Small intestine (tissue), 7 donors: ENCODE data around the gene ADAMTS3. TPM values are rescaled to one million over a fixed set of nuclear protein-coding genes. Genes with fewer than 3 reads are reported as not detected.

Source experiments
- DNase-seq, 2 donors: peaks; one replicate each; pipeline versions ENCODE4 v3.0.0 to v3.0.0-alpha.2; 2013
- FAIRE-seq: peaks from 2 replicates; lab custom pipeline; 2012; peaks lifted over from hg19 to GRCh38; lab: Jason Lieb, UNC
- H3K27ac ChIP-seq, 3 donors: one replicate each; pipeline ENCODE4 v1.5.1; 2013; ENCODE audit warnings: low read length in 2 of 3, mild to moderate bottlenecking in 2 of 3, control low read depth in 1 of 3, inconsistent platforms in 1 of 3, low read depth in 1 of 3, moderate library complexity in 1 of 3
- H3K27me3 ChIP-seq, 3 donors: one replicate each; pipeline ENCODE4 v1.6.1; 2013; ENCODE audit warnings: low read length in 3 of 3, inconsistent platforms in 1 of 3; ENCODE audit not compliant: control insufficient read depth in 3 of 3, insufficient read depth in 3 of 3
- H3K36me3 ChIP-seq, 3 donors: one replicate each; pipeline ENCODE4 v1.6.1; 2013; ENCODE audit warnings: low read length in 3 of 3, inconsistent platforms in 1 of 3, low read depth in 1 of 3, mild to moderate bottlenecking in 1 of 3, moderate library complexity in 1 of 3; ENCODE audit not compliant: control insufficient read depth in 3 of 3, insufficient read depth in 2 of 3
- H3K4me1 ChIP-seq, 3 donors: one replicate each; pipeline ENCODE4 v1.6.1; 2013; ENCODE audit warnings: low read length in 2 of 3, inconsistent platforms in 1 of 3, low read depth in 1 of 3, mild to moderate bottlenecking in 1 of 3, moderate library complexity in 1 of 3; ENCODE audit not compliant: control insufficient read depth in 3 of 3, insufficient read depth in 2 of 3
- H3K4me3 ChIP-seq, 3 donors: one replicate each; pipeline ENCODE4 v1.5.1; 2013; ENCODE audit warnings: low read length in 3 of 3, control low read depth in 1 of 3, inconsistent platforms in 1 of 3, low read depth in 1 of 3, mild to moderate bottlenecking in 1 of 3, moderate library complexity in 1 of 3
- H3K9me3 ChIP-seq, 2 donors: one replicate each; pipeline ENCODE4 v1.6.1; 2013; ENCODE audit warnings: low read depth in 1 of 2, low read length in 1 of 2; ENCODE audit not compliant: control insufficient read depth in 2 of 2, insufficient read depth in 1 of 2
- WGBS, 3 donors: extraction: QIAGEN DNeasy Blood & Tissue Kit; methylation state at CpG; one replicate each; pipeline ENCODE4 v1.1.7; 2013; 5-methylcytosine and 5-hydroxymethylcytosine counted together
- polyA plus RNA-seq, 4 donors: library from polyadenylated mRNA; stranded (reverse) in 3 of 4; unstranded in 1 of 4; fragments of 200-250 nt in 3 of 4; fragments of 120-200 nt in 1 of 4; gene quantifications; one replicate each; pipeline versions ENCODE4 v1.2.1 to v1.2.3, GENCODE V29; 2013
- donor health status: healthy with polysubstance abuse.
- donor health status: control.
- donor health status: control.
- donor health status: Bipolar disorder and iron deficiency.
- donor health status: healthy.

The ADAMTS3 gene
- polyA plus RNA-seq, 4 donors: 0.16 to 0.72 TPM; not detected in 2

GRCh38 chr4:72448231-72448630, 120.8 kb downstream of the ADAMTS3 start:
- no peaks in the 10 kb centered on the region for H3K4me1 ChIP-seq
- WGBS, 3 donors: 59 to 75% (median 66%) methylated on average over 4 of the region's 4 CpGs
- DNase-seq: no peak
- no peaks in the 10 kb centered on the region for H3K9me3 ChIP-seq
- no peaks in the 10 kb centered on the region for H3K27me3 ChIP-seq
- H3K36me3 ChIP-seq: no peaks in the 10 kb centered on the region
- H3K4me3 ChIP-seq: no peak overlapping the region
- no peak overlapping the region for H3K27ac ChIP-seq
- no peak for FAIRE-seq

- no peaks in the 10 kb centered on the region for H3K4me1 ChIP-seq
- H3K36me3 ChIP-seq: no peaks in the 10 kb centered on the region
- no peak overlapping the region for H3K27ac ChIP-seq
- no peak overlapping the region for H3K4me3 ChIP-seq
- 70 to 85% (median 74%) methylated on average over 3 of the region's 3 CpGs for WGBS, 3 donors
- DNase-seq (no peak), FAIRE-seq (no peak)
- H3K27me3 ChIP-seq: no peaks in the 10 kb centered on the region
- H3K9me3 ChIP-seq: no peaks in the 10 kb centered on the region
Measured at GRCh38 chr4:72446353-72447055, 122.5 kb downstream of the ADAMTS3 start.

GRCh38 chr4:72444092-72444491, 124.9 kb downstream of the ADAMTS3 start:
- Histone ChIP-seq H3K4me1 (no peaks in the 10 kb centered on the region), H3K4me3 (no peak overlapping the region), H3K36me3 (no peaks in the 10 kb centered on the region), H3K9me3 (no peaks in the 10 kb centered on the region), H3K27ac (no peak overlapping the region), H3K27me3 (no peaks in the 10 kb centered on the region)
- 80 to 83% (median 82%) methylated on average over 1 of the region's 1 CpG for WGBS, 3 donors
- no peak for FAIRE-seq
- no peak for DNase-seq

- WGBS, 3 donors: 83 to 93% (median 84%) methylated on average over 5 of the region's 5 CpGs
- no peaks in the 10 kb centered on the region for H3K36me3 ChIP-seq
- FAIRE-seq (no peak), DNase-seq (no peak)
- H3K4me1 ChIP-seq: no peaks in the 10 kb centered on the region
- no peaks in the 10 kb centered on the region for H3K27me3 ChIP-seq
- no peak overlapping the region for H3K4me3 ChIP-seq
- H3K9me3 ChIP-seq: no peaks in the 10 kb centered on the region
- H3K27ac ChIP-seq: no peak overlapping the region
Measured at GRCh38 chr4:72442715-72443114, 126.3 kb downstream of the ADAMTS3 start.

GRCh38 chr4:72442147-72442546, 126.9 kb downstream of the ADAMTS3 start:
- WGBS, 3 donors: 28 to 52% (median 50%) methylated on average over 2 of the region's 2 CpGs
- H3K27ac ChIP-seq: no peak overlapping the region
- H3K4me3 ChIP-seq: no peak overlapping the region
- no peaks in the 10 kb centered on the region for H3K36me3 ChIP-seq
- no peaks in the 10 kb centered on the region for H3K4me1 ChIP-seq
- no peaks in the 10 kb centered on the region for H3K9me3 ChIP-seq
- no peak for DNase-seq
- FAIRE-seq: no peak
- H3K27me3 ChIP-seq: no peaks in the 10 kb centered on the region

GRCh38 chr4:72440386-72440785, 128.6 kb downstream of the ADAMTS3 start:
- Histone ChIP-seq H3K27ac (no peak overlapping the region), H3K4me1 (no peaks in the 10 kb centered on the region), H3K36me3 (no peaks in the 10 kb centered on the region), H3K27me3 (no peaks in the 10 kb centered on the region), H3K9me3 (no peaks in the 10 kb centered on the region), H3K4me3 (no peak overlapping the region)
- no peak for DNase-seq
- no peak for FAIRE-seq
- 83 to 86% (median 85%) methylated on average over 1 of the region's 1 CpG for WGBS, 3 donors

GRCh38 chr4:72432975-72433374, 136.0 kb downstream of the ADAMTS3 start:
- WGBS, 3 donors: 70 to 76% (median 73%) methylated on average over 2 of the region's 2 CpGs
- FAIRE-seq (no peak), DNase-seq (no peak)
- H3K4me3 ChIP-seq: no peak overlapping the region
- no peaks in the 10 kb centered on the region for H3K4me1 ChIP-seq
- H3K9me3 ChIP-seq: no peaks in the 10 kb centered on the region
- H3K27me3 ChIP-seq: peaks cover 0 to 2% (median 0%) of the 10 kb centered on the region in 3 donors
- H3K27ac ChIP-seq: no peak overlapping the region
- H3K36me3 ChIP-seq: no peaks in the 10 kb centered on the region

- no peaks in the 10 kb centered on the region for H3K9me3 ChIP-seq
- H3K4me1 ChIP-seq: no peaks in the 10 kb centered on the region
- H3K27ac ChIP-seq: no peak overlapping the region
- no peak for FAIRE-seq
- peaks cover 0 to 2% (median 0%) of the 10 kb centered on the region in 3 donors for H3K27me3 ChIP-seq
- 75 to 84% (median 77%) methylated on average over 7 of the region's 7 CpGs for WGBS, 3 donors
- DNase-seq: no peak
- H3K36me3 ChIP-seq: no peaks in the 10 kb centered on the region
- no peak overlapping the region for H3K4me3 ChIP-seq
Measured at GRCh38 chr4:72432282-72432681, 136.7 kb downstream of the ADAMTS3 start.

- Histone ChIP-seq H3K4me1 (no peaks in the 10 kb centered on the region), H3K4me3 (no peak overlapping the region), H3K27ac (no peak overlapping the region), H3K36me3 (no peaks in the 10 kb centered on the region), H3K9me3 (no peaks in the 10 kb centered on the region), H3K27me3 (peaks cover 0 to 2% (median 0%) of the 10 kb centered on the region in 3 donors)
- whole genome bisulfite sequencing, 3 donors: 86 to 91% (median 86%) methylated on average over 5 of the region's 5 CpGs
- no peak for DNase-seq
- no peak for FAIRE-seq
Measured at GRCh38 chr4:72430988-72431387, 138.0 kb downstream of the ADAMTS3 start.
